VCaP (cell line): ENCODE data around the gene ENO2.

ENCODE experiments used
- H3K27ac ChIP-seq: fragments of 450-650 bp; 2 replicates; pipeline ENCODE4 v1.5.1; 2017
- TF ChIP-seq, protein P1 (sequence below): fragments of 450-650 bp; conservative IDR thresholded peaks from 2 replicates; pipeline ENCODE4 v1.5.1; 2017; ENCODE audit warnings: mild to moderate bottlenecking, moderate library complexity

ENO2 gene

DNA sequence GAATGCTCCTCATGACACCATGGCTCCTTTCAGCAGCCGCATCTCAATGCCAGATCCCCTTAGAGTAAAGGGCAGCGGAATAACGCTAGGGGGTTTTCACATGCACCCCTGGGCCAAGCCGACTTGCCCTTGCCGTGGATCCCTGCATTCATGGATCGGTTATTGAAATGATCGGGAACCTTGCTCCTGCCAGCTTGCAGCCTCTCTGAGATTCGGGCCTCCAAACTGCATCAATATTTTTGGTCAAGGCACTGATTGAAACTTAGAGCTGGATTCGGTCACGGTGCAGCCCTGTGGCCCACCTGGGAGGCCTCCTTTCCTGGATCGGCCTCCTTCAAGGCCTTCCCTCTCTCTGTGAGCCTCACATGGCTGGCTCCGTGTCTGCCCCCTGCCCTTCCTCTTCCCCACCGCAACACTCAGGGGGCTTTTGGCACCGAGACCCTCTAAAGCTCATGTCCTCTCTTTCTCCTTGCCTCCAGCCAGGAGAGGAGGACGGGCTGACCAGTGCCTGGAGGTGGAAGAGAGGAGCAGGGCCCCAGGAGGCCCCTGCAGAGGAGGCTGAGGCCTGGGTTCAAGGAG lies 38.6 kb downstream of the ENO2 start:
- H3K27ac ChIP-seq: no peak overlapping the region
- TF ChIP-seq, protein P1, sequence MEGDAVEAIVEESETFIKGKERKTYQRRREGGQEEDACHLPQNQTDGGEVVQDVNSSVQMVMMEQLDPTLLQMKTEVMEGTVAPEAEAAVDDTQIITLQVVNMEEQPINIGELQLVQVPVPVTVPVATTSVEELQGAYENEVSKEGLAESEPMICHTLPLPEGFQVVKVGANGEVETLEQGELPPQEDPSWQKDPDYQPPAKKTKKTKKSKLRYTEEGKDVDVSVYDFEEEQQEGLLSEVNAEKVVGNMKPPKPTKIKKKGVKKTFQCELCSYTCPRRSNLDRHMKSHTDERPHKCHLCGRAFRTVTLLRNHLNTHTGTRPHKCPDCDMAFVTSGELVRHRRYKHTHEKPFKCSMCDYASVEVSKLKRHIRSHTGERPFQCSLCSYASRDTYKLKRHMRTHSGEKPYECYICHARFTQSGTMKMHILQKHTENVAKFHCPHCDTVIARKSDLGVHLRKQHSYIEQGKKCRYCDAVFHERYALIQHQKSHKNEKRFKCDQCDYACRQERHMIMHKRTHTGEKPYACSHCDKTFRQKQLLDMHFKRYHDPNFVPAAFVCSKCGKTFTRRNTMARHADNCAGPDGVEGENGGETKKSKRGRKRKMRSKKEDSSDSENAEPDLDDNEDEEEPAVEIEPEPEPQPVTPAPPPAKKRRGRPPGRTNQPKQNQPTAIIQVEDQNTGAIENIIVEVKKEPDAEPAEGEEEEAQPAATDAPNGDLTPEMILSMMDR: no peak

DNA sequence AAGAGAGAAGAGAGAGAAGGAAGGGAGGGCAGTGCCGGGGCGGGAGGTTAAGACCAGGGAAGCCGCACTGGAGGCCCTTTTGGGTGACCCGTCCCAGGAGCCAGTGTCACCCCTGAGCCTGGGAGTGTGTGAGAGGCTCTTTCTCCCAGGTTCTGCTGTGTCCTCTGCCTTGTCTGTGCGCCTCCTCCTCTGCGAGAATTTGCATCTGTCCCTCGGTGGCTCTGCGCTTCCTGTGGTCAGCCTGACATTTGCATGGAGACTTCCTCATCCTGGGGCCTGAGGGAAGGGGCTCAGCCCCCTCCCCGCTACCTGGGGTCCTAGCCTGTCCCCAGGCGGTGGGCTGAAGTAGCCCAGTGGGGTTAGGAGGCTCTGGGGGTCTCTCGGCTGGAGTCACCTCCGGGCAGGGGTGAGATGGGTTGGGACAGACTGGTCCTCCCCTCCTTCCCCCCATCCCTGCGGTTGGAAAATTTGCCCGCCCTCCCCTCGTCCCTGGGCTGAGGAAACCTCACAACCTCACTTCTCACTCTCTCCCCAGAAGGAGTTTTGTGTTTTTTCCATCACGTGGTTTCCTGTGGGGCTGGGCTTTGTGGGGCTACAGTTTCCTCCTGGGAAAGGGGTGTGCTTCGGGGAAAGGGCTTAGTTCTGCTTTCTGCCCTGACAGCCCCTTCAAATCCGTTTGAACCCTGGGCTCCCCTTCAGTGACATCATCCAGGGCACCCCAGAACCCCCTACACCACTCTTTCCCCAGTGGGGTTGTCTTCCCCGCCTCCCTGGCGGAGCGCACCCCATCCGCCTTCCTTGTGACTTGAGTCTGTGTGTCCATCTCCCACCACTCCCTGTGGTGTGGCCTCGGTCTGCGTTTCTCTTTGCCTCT lies 39.3 kb downstream of the ENO2 start:
- no peak overlapping the region for H3K27ac ChIP-seq
- TF ChIP-seq, protein P1: no peak

DNA sequence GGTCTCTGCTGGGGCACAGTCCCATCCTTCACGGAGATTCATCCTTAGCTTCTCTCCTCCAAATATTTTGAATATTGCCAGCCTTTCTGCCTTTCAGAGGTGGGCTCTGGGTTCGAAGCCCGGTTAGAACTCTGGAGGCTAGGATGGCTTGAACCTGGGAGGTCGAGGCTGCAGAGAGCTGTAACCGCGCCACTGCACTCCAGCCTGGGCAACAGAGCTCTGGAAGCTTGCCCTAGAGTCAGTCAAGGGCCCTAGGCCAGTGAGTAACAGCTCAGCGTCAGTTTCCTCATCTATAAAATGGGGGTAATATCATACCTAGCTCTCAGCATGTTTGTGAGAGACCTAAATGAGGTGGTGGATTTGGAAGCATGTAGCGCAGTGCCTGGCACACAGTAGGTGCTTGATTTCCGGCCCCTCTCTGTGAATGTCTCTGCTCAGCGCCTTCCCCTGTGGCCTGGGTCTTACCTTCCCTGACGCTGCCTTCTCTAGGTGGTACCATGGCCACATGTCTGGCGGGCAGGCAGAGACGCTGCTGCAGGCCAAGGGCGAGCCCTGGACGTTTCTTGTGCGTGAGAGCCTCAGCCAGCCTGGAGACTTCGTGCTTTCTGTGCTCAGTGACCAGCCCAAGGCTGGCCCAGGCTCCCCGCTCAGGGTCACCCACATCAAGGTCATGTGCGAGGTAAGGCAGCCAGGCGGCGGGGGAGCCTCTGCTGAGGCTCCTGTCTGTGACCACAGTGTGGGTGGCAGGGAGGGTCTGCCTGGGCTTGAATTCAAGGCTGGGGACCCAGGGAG lies 40.1 kb downstream of the ENO2 start:
- TF ChIP-seq, protein P1: no peak
- no peak overlapping the region for H3K27ac ChIP-seq

DNA sequence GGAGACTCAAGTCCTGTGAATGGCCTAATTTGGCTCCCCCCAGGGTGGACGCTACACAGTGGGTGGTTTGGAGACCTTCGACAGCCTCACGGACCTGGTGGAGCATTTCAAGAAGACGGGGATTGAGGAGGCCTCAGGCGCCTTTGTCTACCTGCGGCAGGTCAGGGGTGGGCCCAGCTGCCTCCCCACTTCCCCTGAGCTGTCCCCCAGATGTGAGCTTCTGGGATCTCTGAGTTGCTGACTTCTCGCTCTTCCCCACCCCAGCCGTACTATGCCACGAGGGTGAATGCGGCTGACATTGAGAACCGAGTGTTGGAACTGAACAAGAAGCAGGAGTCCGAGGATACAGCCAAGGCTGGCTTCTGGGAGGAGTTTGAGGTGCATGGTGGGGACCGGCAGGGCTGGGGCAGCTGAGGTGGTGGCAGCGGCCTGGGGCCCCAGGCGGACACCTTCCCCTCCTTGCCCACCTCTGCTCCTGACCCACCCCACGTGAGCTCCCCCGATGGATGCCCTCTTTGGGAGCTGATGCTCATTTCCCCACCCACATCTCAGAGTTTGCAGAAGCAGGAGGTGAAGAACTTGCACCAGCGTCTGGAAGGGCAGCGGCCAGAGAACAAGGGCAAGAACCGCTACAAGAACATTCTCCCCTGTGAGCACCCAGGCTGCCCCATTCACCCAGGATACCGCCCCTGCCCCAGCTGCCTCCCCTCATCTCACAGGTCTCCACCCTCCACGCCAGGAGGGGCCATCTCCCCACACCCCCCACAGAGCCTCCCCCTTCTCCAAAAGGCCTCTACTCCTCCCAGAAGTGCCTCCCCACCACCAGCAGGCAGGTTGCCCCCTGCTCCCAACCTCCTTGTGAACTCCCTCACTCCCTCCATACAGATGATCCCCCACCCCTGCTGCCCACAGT lies 41.0 kb downstream of the ENO2 start:
- no peak overlapping the region for H3K27ac ChIP-seq

DNA sequence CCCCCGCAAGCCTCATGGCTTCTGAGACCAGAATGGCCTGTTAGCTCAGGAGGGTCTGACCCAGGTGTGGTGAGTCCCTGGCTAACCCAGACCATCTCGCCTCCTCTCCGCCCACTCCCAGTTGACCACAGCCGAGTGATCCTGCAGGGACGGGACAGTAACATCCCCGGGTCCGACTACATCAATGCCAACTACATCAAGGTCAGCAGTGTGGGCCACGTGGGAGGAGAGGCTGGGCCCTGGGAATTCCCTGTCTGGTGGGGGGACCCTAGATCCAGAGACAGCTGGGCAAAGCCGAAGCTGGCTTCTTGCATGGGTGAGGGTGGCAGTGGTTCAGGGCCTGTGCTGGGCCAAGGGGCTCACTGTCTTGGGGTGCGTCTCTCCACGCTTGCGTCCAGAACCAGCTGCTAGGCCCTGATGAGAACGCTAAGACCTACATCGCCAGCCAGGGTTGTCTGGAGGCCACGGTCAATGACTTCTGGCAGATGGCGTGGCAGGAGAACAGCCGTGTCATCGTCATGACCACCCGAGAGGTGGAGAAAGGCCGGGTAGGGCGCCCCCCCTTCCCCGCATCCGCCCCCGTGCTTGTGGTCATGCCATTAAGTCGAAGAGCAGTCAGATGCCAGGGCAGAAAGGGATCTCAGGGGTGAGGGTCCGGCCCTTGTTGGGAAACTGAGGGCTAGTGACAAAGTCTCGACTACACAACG lies 41.8 kb downstream of the ENO2 start:
- TF ChIP-seq, protein P1: no peak

More for the DNA sequence above, 41.0 kb downstream of the ENO2 start:
- TF ChIP-seq, protein P1: no peak

DNA sequence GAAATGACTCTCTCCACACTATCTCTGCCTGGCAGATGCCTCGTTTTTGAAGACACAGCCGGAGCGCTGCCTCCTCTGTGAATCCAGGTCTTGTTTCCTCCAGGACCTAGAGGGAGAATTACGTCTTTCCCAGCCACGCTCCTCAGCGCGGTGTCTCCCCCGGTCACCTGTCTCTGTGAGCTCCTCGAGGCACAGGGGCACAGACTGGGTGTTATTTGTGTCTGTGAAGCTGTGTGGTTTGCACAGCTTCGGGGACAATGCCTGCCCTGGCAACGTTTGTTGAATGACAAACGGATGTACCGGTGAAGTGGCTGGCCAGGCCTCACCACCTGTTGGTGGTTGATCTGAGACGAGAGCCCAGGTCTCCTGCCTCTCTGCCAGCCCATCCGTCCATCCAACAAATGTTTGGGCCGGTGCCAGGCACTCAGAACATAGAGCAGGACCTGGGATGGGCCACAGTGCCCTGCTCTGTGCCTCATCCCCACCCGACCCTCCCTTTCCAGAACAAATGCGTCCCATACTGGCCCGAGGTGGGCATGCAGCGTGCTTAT lies 42.8 kb downstream of the ENO2 start:
- H3K27ac ChIP-seq: no peak overlapping the region
- TF ChIP-seq, protein P1: no peak

More for the DNA sequence above, 41.8 kb downstream of the ENO2 start:
- H3K27ac ChIP-seq: no peak overlapping the region
